Natural killer cell (primary cell): ENCODE data around the gene ATP9A. TPM values are rescaled to one million over a fixed set of nuclear protein-coding genes. Genes with fewer than 3 reads are reported as not detected.
"Not testable (repeated sequence)": the region's sequence is repeated elsewhere in the genome, so short reads cannot be mapped to it uniquely, and the experiment has no call there.

ENCODE experiments used
- ATAC-seq, 3 donors: fragments of 150-1000 bp in 2 of 3; fragments of 200-7000 bp in 1 of 3; cut with Tn5 transposase; 1 replicate in 1 of 3; 2 replicates in 2 of 3; pipeline ENCODE4 v1.10.0; 2021; ENCODE audit warnings: mild to moderate bottlenecking in 2 of 3, moderate library complexity in 2 of 3
- DNase-seq, 2 donors: peaks; one replicate each; pipeline versions ENCODE4 v3.0.0 to v3.0.0-alpha.2; 2013 to 2021; ENCODE audit warnings: mixed read lengths in 1 of 2
- H3K27ac ChIP-seq: one replicate; pipeline ENCODE4 v1.5.1; 2013; ENCODE audit warnings: mild to moderate bottlenecking, low read length
- H3K27me3 ChIP-seq: one replicate; pipeline ENCODE4 v1.6.1; 2013; ENCODE audit warnings: low read length; ENCODE audit not compliant: control insufficient read depth, insufficient read depth
- H3K36me3 ChIP-seq: one replicate; pipeline ENCODE4 v1.6.1; 2013; ENCODE audit warnings: low read length; ENCODE audit not compliant: control insufficient read depth, insufficient read depth
- H3K4me1 ChIP-seq: one replicate; pipeline ENCODE4 v1.6.1; 2013; ENCODE audit warnings: low read length; ENCODE audit not compliant: control insufficient read depth, insufficient read depth
- H3K4me3 ChIP-seq: one replicate; pipeline ENCODE4 v1.5.1; 2013; ENCODE audit warnings: low read length
- H3K9me3 ChIP-seq: one replicate; pipeline ENCODE4 v1.6.1; 2013; ENCODE audit warnings: low read length; ENCODE audit not compliant: control insufficient read depth, insufficient read depth
- H3K27ac Mint-ChIP-seq, 2 donors: one replicate each; pipeline ENCODE4 v1.8.0; 2022; ENCODE audit warnings: mild to moderate bottlenecking in 2 of 2, mixed read lengths in 2 of 2, moderate library complexity in 1 of 2
- H3K27me3 Mint-ChIP-seq, 2 donors: one replicate each; pipeline ENCODE4 v1.8.0; 2022; ENCODE audit warnings: low read depth in 2 of 2, mixed read lengths in 2 of 2
- H3K36me3 Mint-ChIP-seq: one replicate; pipeline ENCODE4 v1.8.0; 2022; ENCODE audit warnings: mixed read lengths
- H3K4me1 Mint-ChIP-seq, 2 donors: one replicate each; pipeline ENCODE4 v1.8.0; 2022; ENCODE audit warnings: mixed read lengths in 2 of 2
- H3K4me3 Mint-ChIP-seq: one replicate; pipeline ENCODE4 v1.8.0; 2022; ENCODE audit warnings: mild to moderate bottlenecking, moderate library complexity, mixed read lengths
- H3K9me3 Mint-ChIP-seq, 2 donors: one replicate each; pipeline ENCODE4 v1.8.0; 2022; ENCODE audit warnings: mixed read lengths in 2 of 2
- CTCF ChIP-seq: fragments of 200-600 bp; IDR thresholded peaks from one replicate; pipeline ENCODE4 v1.8.0; 2022; ENCODE audit warnings: antibody characterized with exemption
- WGBS: methylation state at CpG from one replicate; pipeline ENCODE4 v1.1.7; 2013; ENCODE audit warnings: missing lambda C conversion rate; ENCODE audit not compliant: insufficient coverage; 5-methylcytosine and 5-hydroxymethylcytosine counted together
- intact Hi-C: fragments of 100-400 bp; cut with micrococcal nuclease; formaldehyde crosslinking; loops from one replicate; pipeline ENCODE4 v1.14.2; 2022
- total RNA-seq, 4 donors: library from RNA; stranded (reverse); fragments of 120-200 nt in 1 of 4; gene quantifications; one replicate each; pipeline versions ENCODE4 v1.2.3 to v1.2.4, GENCODE V29; 2013 to 2022

Gene ATP9A
- total RNA-seq, 3 donors from 2014 or later (not counting 1 experiment from before 2014, with no cell fraction given): 1.4 to 46.8 (median 1.9) TPM

- H3K9me3 Mint-ChIP-seq: no peaks in the 10 kb centered on the region
- WGBS: 72% methylated on average over 10 of the region's 12 CpGs
- no peaks in the 10 kb centered on the region for H3K4me1 ChIP-seq
- no peaks in the 10 kb centered on the region for H3K9me3 ChIP-seq
- no peaks in the 10 kb centered on the region for H3K36me3 Mint-ChIP-seq
- H3K27ac Mint-ChIP-seq: no peak overlapping the region
- peaks cover 0 to 7% of the 10 kb centered on the region in 2 donors for H3K4me1 Mint-ChIP-seq
- no peak for DNase-seq
- ATAC-seq: no peak
- no peak for TF ChIP-seq CTCF
- intact Hi-C loops: no loop called here
- H3K27me3 Mint-ChIP-seq: peaks cover 0 to 2% of the 10 kb centered on the region in 2 donors
- H3K27ac ChIP-seq: no peak overlapping the region
- H3K36me3 ChIP-seq: no peaks in the 10 kb centered on the region
- no peaks in the 10 kb centered on the region for H3K27me3 ChIP-seq
- H3K4me3 Mint-ChIP-seq: no peak overlapping the region
- no peak overlapping the region for H3K4me3 ChIP-seq
Measured at GRCh38 chr20:51758978-51759544, 9.1 kb downstream of the ATP9A start.

- Histone ChIP-seq H3K4me1 (no peaks in the 10 kb centered on the region), H3K9me3 (no peaks in the 10 kb centered on the region), H3K36me3 (no peaks in the 10 kb centered on the region), H3K4me3 (no peak overlapping the region), H3K27me3 (no peaks in the 10 kb centered on the region), H3K27ac (no peak overlapping the region)
- Mint-ChIP-seq H3K36me3 (no peaks in the 10 kb centered on the region), H3K4me1 (peaks cover 0 to 7% of the 10 kb centered on the region in 2 donors), H3K27me3 (no peaks in the 10 kb centered on the region), H3K27ac (no peak overlapping the region), H3K4me3 (no peak overlapping the region), H3K9me3 (no peaks in the 10 kb centered on the region)
- intact Hi-C loops: no loop called here
- no peak for ATAC-seq
- no peak for TF ChIP-seq CTCF
- WGBS: 90% methylated on average over 10 of the region's 10 CpGs
- no peak for DNase-seq
Measured at GRCh38 chr20:51757226-51757625, 11.0 kb downstream of the ATP9A start.

GRCh38 chr20:51756653-51757052 is 11.5 kb downstream of the ATP9A start:
- intact Hi-C loops: no loop called here
- Mint-ChIP-seq H3K36me3 (no peaks in the 10 kb centered on the region), H3K4me1 (peaks cover 0 to 7% of the 10 kb centered on the region in 2 donors), H3K27me3 (no peaks in the 10 kb centered on the region), H3K9me3 (no peaks in the 10 kb centered on the region), H3K4me3 (no peak overlapping the region), H3K27ac (no peak overlapping the region)
- no peak for TF ChIP-seq CTCF
- Histone ChIP-seq H3K9me3 (no peaks in the 10 kb centered on the region), H3K27me3 (no peaks in the 10 kb centered on the region), H3K4me1 (no peaks in the 10 kb centered on the region), H3K4me3 (no peak overlapping the region), H3K27ac (no peak overlapping the region), H3K36me3 (no peaks in the 10 kb centered on the region)
- ATAC-seq (no peak), DNase-seq (no peak)
- WGBS: 90% methylated on average over 3 of the region's 3 CpGs

- H3K27me3 Mint-ChIP-seq, ATAC-seq, H3K36me3 Mint-ChIP-seq, intact Hi-C loops, H3K4me3 ChIP-seq, DNase-seq, H3K9me3 Mint-ChIP-seq, H3K27ac ChIP-seq, H3K4me3 Mint-ChIP-seq, H3K4me1 ChIP-seq, H3K27me3 ChIP-seq, H3K27ac Mint-ChIP-seq, H3K36me3 ChIP-seq, H3K9me3 ChIP-seq: not testable (repeated sequence)
- peaks cover 0 to 16% of the 10 kb centered on the region in 2 donors for H3K4me1 Mint-ChIP-seq
- 97% methylated on average over 6 of the region's 8 CpGs for WGBS
Measured at GRCh38 chr20:51753220-51753619, 15.0 kb downstream of the ATP9A start.
